GM21737 (cell line): Measurements from ENCODE around the gene TXNDC5.
"Not testable (repeated sequence)": the region's sequence is repeated elsewhere in the genome, so short reads cannot be mapped to it uniquely, and the experiment has no call there.

Experiments
- ATAC-seq: cut with Tn5 transposase; IDR thresholded peaks from one replicate; pipeline ENCODE4 v1.9.1; 2021; ENCODE audit warnings: mild to moderate bottlenecking, moderate library complexity; ENCODE audit not compliant: unreplicated experiment

TXNDC5 gene

GRCh38 chr6:7897461-7898192 is 13.0 kb downstream of the TXNDC5 start:
- ATAC-seq: peak; percentile 48

GRCh38 chr6:7896465-7896987 is 14.1 kb downstream of the TXNDC5 start:
- ATAC-seq: no peak

- ATAC-seq: no peak
These were observed 15.5 kb downstream of the TXNDC5 start for GRCh38 chr6:7895125-7895423.

GRCh38 chr6:7894262-7895124 is 16.1 kb downstream of the TXNDC5 start:
- ATAC-seq: no peak

- ATAC-seq: no peak
These were observed 17.2 kb downstream of the TXNDC5 start for GRCh38 chr6:7893342-7893741.

GRCh38 chr6:7892367-7892766 is 18.2 kb downstream of the TXNDC5 start:
- not testable (repeated sequence) for ATAC-seq

GRCh38 chr6:7891078-7891872 is 19.3 kb downstream of the TXNDC5 start:
- no peak for ATAC-seq

GRCh38 chr6:7888587-7889357 is 21.8 kb downstream of the TXNDC5 start:
- ATAC-seq: no peak

- no peak for ATAC-seq
These were observed 23.2 kb downstream of the TXNDC5 start for GRCh38 chr6:7887278-7887991.

GRCh38 chr6:7886132-7886531 is 24.5 kb downstream of the TXNDC5 start:
- ATAC-seq: no peak

- ATAC-seq: no peak
These were observed 27.2 kb downstream of the TXNDC5 start for GRCh38 chr6:7883381-7883780.

GRCh38 chr6:7882505-7883257 is 27.9 kb downstream of the TXNDC5 start:
- no peak for ATAC-seq

GRCh38 chr6:7881765-7882500 is 28.7 kb downstream of the TXNDC5 start:
- ATAC-seq: no peak

- no peak for ATAC-seq
These were observed 29.9 kb downstream of the TXNDC5 start for GRCh38 chr6:7880718-7881107.

GRCh38 chr6:7879980-7880717 is 30.4 kb downstream of the TXNDC5 start:
- no peak for ATAC-seq

GRCh38 chr6:7879579-7879978 is 31.0 kb downstream of the TXNDC5 start:
- no peak for ATAC-seq

GRCh38 chr6:7879043-7879442 is 31.5 kb downstream of the TXNDC5 start:
- ATAC-seq: no peak
